Liver (tissue), 3 donors: ENCODE results near the gene BDP1.

Experiments
- ATF3 ChIP-seq: IDR thresholded peaks from 2 replicates; pipeline ENCODE4 v1.6.1; 2016; ENCODE audit warnings: antibody characterized with exemption
- CTCF ChIP-seq: fragments of 150-350 bp; IDR thresholded peaks from 2 replicates; pipeline ENCODE4 v1.5.1; 2017; ENCODE audit warnings: improper control_type of control experiment, low read depth, low read length; ENCODE audit not compliant: missing input control
- EGR1 ChIP-seq, 2 donors: IDR thresholded peaks; 2 replicates each; pipeline ENCODE4 v1.6.1; 2016 to 2018; ENCODE audit warnings: antibody characterized with exemption in 2 of 2, low read depth in 2 of 2
- FOXA1 ChIP-seq: IDR thresholded peaks from 2 replicates; pipeline ENCODE4 v1.6.1; 2016; ENCODE audit warnings: antibody characterized with exemption
- GABPA ChIP-seq, 2 donors: IDR thresholded peaks in 1 of 2; conservative IDR thresholded peaks in 1 of 2; 2 replicates each; pipeline ENCODE4 v1.6.1; 2016; ENCODE audit warnings: antibody characterized with exemption in 2 of 2, mild to moderate bottlenecking in 1 of 2, moderate library complexity in 1 of 2
- JUND ChIP-seq, 2 donors: IDR thresholded peaks; 2 replicates each; pipeline ENCODE4 v1.6.1; 2016; ENCODE audit warnings: antibody characterized with exemption in 2 of 2
- MAX ChIP-seq: IDR thresholded peaks from 2 replicates; pipeline ENCODE4 v1.6.1; 2016; ENCODE audit warnings: antibody characterized with exemption
- REST ChIP-seq: IDR thresholded peaks from 2 replicates; pipeline ENCODE4 v1.6.1; 2016; ENCODE audit warnings: antibody characterized with exemption, mild to moderate bottlenecking
- RXRA ChIP-seq, 2 donors: IDR thresholded peaks; 2 replicates each; pipeline ENCODE4 v1.6.1; 2017 to 2018; ENCODE audit warnings: antibody characterized with exemption in 2 of 2, mild to moderate bottlenecking in 1 of 2
- SP1 ChIP-seq: IDR thresholded peaks from 2 replicates; pipeline ENCODE4 v1.6.1; 2018; ENCODE audit warnings: antibody characterized with exemption, mild to moderate bottlenecking
- TAF1 ChIP-seq: conservative IDR thresholded peaks from 2 replicates; pipeline ENCODE4 v1.6.1; 2016; ENCODE audit warnings: antibody characterized with exemption, mild to moderate bottlenecking
- YY1 ChIP-seq: IDR thresholded peaks from 2 replicates; pipeline ENCODE4 v1.6.1; 2016; ENCODE audit warnings: antibody characterized with exemption, mild to moderate bottlenecking
- donor health status: healthy.
- donor health status: healthy.

GRCh38 chr5:71522151-71522550 is 66.7 kb downstream of the BDP1 start:
- TF ChIP-seq CTCF (no peak), JUND (IDR thresholded peaks at IDR 0.05) (no peak), REST (no peak), MAX (no peak), EGR1 (IDR thresholded peaks at IDR 0.05; ENCODE audit: low read depth in 2 of 2) (no peak), SP1 (no peak), YY1 (no peak), TAF1 (no peak), GABPA (IDR thresholded peaks at IDR 0.05 in 1 of 2, conservative IDR thresholded peaks at IDR 0.05 in 1 of 2) (no peak), RXRA (IDR thresholded peaks at IDR 0.05) (no peak), FOXA1 (no peak), ATF3 (no peak)
